ENCODE results near the gene SOCS1.

DNA sequence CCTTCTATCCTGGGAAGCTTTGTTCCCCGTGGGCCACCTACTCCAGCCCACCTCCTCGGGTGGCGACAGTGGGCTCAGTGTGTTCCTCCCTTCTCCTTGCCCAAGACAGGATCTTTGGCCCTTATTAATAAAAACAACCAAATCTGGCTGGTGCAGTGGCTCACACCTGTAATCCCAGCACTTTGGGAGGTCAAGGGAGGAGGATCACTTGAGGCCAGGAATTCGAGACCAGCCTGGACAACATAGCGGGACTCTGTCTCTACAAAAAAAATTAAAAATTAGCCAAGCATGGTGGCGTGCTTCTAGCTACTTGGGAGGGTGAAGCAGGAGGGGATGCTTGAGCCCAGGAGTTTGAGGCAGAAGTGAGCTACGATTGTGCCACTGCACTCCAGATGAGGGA, 42.2 kb downstream of the SOCS1 start:
- TF ChIP-seq, protein P1, sequence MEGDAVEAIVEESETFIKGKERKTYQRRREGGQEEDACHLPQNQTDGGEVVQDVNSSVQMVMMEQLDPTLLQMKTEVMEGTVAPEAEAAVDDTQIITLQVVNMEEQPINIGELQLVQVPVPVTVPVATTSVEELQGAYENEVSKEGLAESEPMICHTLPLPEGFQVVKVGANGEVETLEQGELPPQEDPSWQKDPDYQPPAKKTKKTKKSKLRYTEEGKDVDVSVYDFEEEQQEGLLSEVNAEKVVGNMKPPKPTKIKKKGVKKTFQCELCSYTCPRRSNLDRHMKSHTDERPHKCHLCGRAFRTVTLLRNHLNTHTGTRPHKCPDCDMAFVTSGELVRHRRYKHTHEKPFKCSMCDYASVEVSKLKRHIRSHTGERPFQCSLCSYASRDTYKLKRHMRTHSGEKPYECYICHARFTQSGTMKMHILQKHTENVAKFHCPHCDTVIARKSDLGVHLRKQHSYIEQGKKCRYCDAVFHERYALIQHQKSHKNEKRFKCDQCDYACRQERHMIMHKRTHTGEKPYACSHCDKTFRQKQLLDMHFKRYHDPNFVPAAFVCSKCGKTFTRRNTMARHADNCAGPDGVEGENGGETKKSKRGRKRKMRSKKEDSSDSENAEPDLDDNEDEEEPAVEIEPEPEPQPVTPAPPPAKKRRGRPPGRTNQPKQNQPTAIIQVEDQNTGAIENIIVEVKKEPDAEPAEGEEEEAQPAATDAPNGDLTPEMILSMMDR (IDR thresholded peaks at IDR 0.05), result no peak
- TF ChIP-seq ZFX (IDR thresholded peaks at IDR 0.05; ENCODE audit: borderline replicate concordance), result no peak
